H9 (cell line): ENCODE results near the gene AMZ2. TPM values are rescaled to one million over a fixed set of nuclear protein-coding genes. Genes with fewer than 3 reads are reported as not detected.
"Not testable (repeated sequence)": the region's sequence is repeated elsewhere in the genome, so short reads cannot be mapped to it uniquely, and the experiment has no call there.

ENCODE experiments used
- DNase-seq: peaks from one replicate; pipeline ENCODE4 v3.0.0-alpha.2; 2017
- H2AFZ ChIP-seq: one replicate; pipeline ENCODE4 v1.6.1; 2013; ENCODE audit warnings: mild to moderate bottlenecking, low read length, control low read depth, moderate library complexity
- H2AK5ac ChIP-seq: 2 replicates; pipeline ENCODE4 v1.6.1; 2013; ENCODE audit warnings: low read length, control low read depth, mixed read lengths; ENCODE audit not compliant: insufficient read length
- H2BK120ac ChIP-seq: one replicate; pipeline ENCODE4 v1.6.1; 2013; ENCODE audit warnings: low read depth, mild to moderate bottlenecking, low read length, control low read depth, inconsistent platforms; ENCODE audit not compliant: poor library complexity, severe bottlenecking
- H2BK12ac ChIP-seq: 2 replicates; pipeline ENCODE4 v1.6.1; 2013; ENCODE audit warnings: low read length, control low read depth, mixed read lengths, low read depth; ENCODE audit not compliant: insufficient read length
- H2BK15ac ChIP-seq: 2 replicates; pipeline ENCODE4 v1.6.1; 2013; ENCODE audit warnings: low read depth, low read length, control low read depth
- H2BK20ac ChIP-seq: one replicate; pipeline ENCODE4 v1.6.1; 2013; ENCODE audit warnings: low read depth, mild to moderate bottlenecking, low read length, control low read depth, inconsistent platforms; ENCODE audit not compliant: poor library complexity, severe bottlenecking
- H2BK5ac ChIP-seq: 2 replicates; pipeline ENCODE4 v1.6.1; 2013; ENCODE audit warnings: low read length, control low read depth, mixed read lengths; ENCODE audit not compliant: insufficient read length
- H3K14ac ChIP-seq: 2 replicates; pipeline ENCODE4 v1.6.1; 2013; ENCODE audit warnings: low read length, control low read depth; ENCODE audit not compliant: insufficient read depth
- H3K18ac ChIP-seq: 2 replicates; pipeline ENCODE4 v1.6.1; 2013; ENCODE audit warnings: low read depth, mild to moderate bottlenecking, mixed read lengths, low read length, control low read depth; ENCODE audit not compliant: insufficient read length
- H3K23ac ChIP-seq: 2 replicates; pipeline ENCODE4 v1.6.1; 2013; ENCODE audit warnings: low read length, control low read depth, mixed read lengths, low read depth; ENCODE audit not compliant: insufficient read length
- H3K23me2 ChIP-seq: 2 replicates; pipeline ENCODE4 v1.6.1; 2013; ENCODE audit warnings: low read depth, mild to moderate bottlenecking, mixed read lengths, low read length, control low read depth; ENCODE audit not compliant: insufficient read length, poor library complexity, severe bottlenecking
- H3K27ac ChIP-seq: 2 replicates; pipeline ENCODE4 v1.5.1; 2013; ENCODE audit warnings: low read length, control low read depth, mixed read lengths, low read depth; ENCODE audit not compliant: insufficient read length
- H3K27me3 ChIP-seq: 2 replicates; pipeline ENCODE4 v1.6.1; 2013; ENCODE audit warnings: low read length, control low read depth, inconsistent platforms; ENCODE audit not compliant: insufficient read depth
- H3K4ac ChIP-seq: 2 replicates; pipeline ENCODE4 v1.6.1; 2013; ENCODE audit warnings: low read depth, mild to moderate bottlenecking, control low read depth, inconsistent platforms, low read length, moderate library complexity
- H3K4me1 ChIP-seq: 2 replicates; pipeline ENCODE4 v1.6.1; 2013; ENCODE audit warnings: low read length, control low read depth, inconsistent platforms; ENCODE audit not compliant: insufficient read depth
- H3K4me2 ChIP-seq: 2 replicates; pipeline ENCODE4 v1.6.1; 2013; ENCODE audit warnings: low read length, control low read depth, mixed read lengths; ENCODE audit not compliant: insufficient read length, insufficient read depth
- H3K56ac ChIP-seq: 2 replicates; pipeline ENCODE4 v1.6.1; 2013; ENCODE audit warnings: low read depth, mild to moderate bottlenecking, mixed read lengths, low read length, control low read depth; ENCODE audit not compliant: insufficient read length
- H3K79me1 ChIP-seq: 2 replicates; pipeline ENCODE4 v1.6.1; 2013; ENCODE audit warnings: low read depth, mild to moderate bottlenecking, moderate library complexity, low read length, control low read depth, inconsistent platforms; ENCODE audit not compliant: insufficient read depth, poor library complexity, severe bottlenecking
- H3K79me2 ChIP-seq: 2 replicates; pipeline ENCODE4 v1.6.1; 2013; ENCODE audit warnings: low read length, control low read depth, inconsistent platforms; ENCODE audit not compliant: insufficient read depth
- H3K9ac ChIP-seq: 2 replicates; pipeline ENCODE4 v1.6.1; 2013; ENCODE audit warnings: low read length, control low read depth, mixed read lengths; ENCODE audit not compliant: insufficient read length; ENCODE audit errors: extremely low read depth
- H3K9me3 ChIP-seq: one replicate; pipeline ENCODE4 v1.6.1; 2013; ENCODE audit warnings: low read depth, low read length, inconsistent platforms; ENCODE audit not compliant: control insufficient read depth
- H3T11ph ChIP-seq: one replicate; pipeline ENCODE4 v1.6.1; 2013; ENCODE audit warnings: mild to moderate bottlenecking, low read length, control low read depth, inconsistent platforms
- H4K20me1 ChIP-seq: one replicate; pipeline ENCODE4 v1.6.1; 2013; ENCODE audit not compliant: control insufficient read depth, insufficient read length, insufficient read depth
- H4K5ac ChIP-seq: 2 replicates; pipeline ENCODE4 v1.6.1; 2013; ENCODE audit warnings: low read depth, mild to moderate bottlenecking, mixed read lengths, low read length, control low read depth; ENCODE audit not compliant: insufficient read length
- H4K8ac ChIP-seq: replicated peaks from 2 replicates; pipeline ENCODE4 v1.6.1; 2013; ENCODE audit warnings: low read length, control low read depth, mixed read lengths, low read depth; ENCODE audit not compliant: insufficient read length
- H4K91ac ChIP-seq: 2 replicates; pipeline ENCODE4 v1.6.1; 2013; ENCODE audit warnings: low read depth, mild to moderate bottlenecking, moderate library complexity, mixed read lengths, low read length, control low read depth; ENCODE audit not compliant: insufficient read length
- H3K27ac Mint-ChIP-seq, 3 experiments: 2 replicates in 2 of 3; 3 replicates in 1 of 3; pipeline ENCODE4 v1.8.0; 2020 to 2021; ENCODE audit warnings: mixed read lengths in 3 of 3, mild to moderate bottlenecking in 1 of 3, moderate library complexity in 1 of 3
- H3K27me3 Mint-ChIP-seq: 2 replicates; pipeline ENCODE4 v1.8.0; 2021; ENCODE audit warnings: low read depth, mild to moderate bottlenecking, moderate library complexity, mixed read lengths
- H3K36me3 Mint-ChIP-seq, 3 experiments: 2 replicates in 2 of 3; 3 replicates in 1 of 3; pipeline ENCODE4 v1.8.0; 2020 to 2021; ENCODE audit warnings: low read depth in 3 of 3, mixed read lengths in 3 of 3; ENCODE audit not compliant: insufficient read depth in 1 of 3
- H3K4me1 Mint-ChIP-seq, 2 experiments: 2 replicates each; pipeline ENCODE4 v1.8.0; 2020; ENCODE audit warnings: mixed read lengths in 2 of 2
- H3K4me3 Mint-ChIP-seq, 2 experiments: 2 replicates in 1 of 2; 3 replicates in 1 of 2; pipeline ENCODE4 v1.8.0; 2020 to 2021; ENCODE audit warnings: mild to moderate bottlenecking in 2 of 2, mixed read lengths in 2 of 2, moderate library complexity in 1 of 2
- H3K9me3 Mint-ChIP-seq, 2 experiments: 2 replicates in 1 of 2; 3 replicates in 1 of 2; pipeline ENCODE4 v1.8.0; 2020; ENCODE audit warnings: mild to moderate bottlenecking in 2 of 2, mixed read lengths in 2 of 2, moderate library complexity in 1 of 2
- WGBS: extraction: QIAGEN DNeasy Blood & Tissue Kit; methylation state at CpG from one replicate; pipeline ENCODE4 v1.1.7; 2013; ENCODE audit warnings: missing lambda C conversion rate, low lambda C conversion rate, mixed read lengths; ENCODE audit not compliant: insufficient read length; ENCODE audit errors: extremely low coverage; 5-methylcytosine and 5-hydroxymethylcytosine counted together
- total RNA-seq: library from RNA; stranded (reverse); gene quantifications from 2 replicates; pipeline ENCODE4 v1.2.1, GENCODE V29; 2021
- TF ChIP-seq, protein P1 (sequence below): fragments of 200-600 bp; sonication (generic); conservative IDR thresholded peaks from 3 replicates; pipeline ENCODE4 v1.8.0; 2021; ENCODE audit warnings: antibody characterized with exemption, mild to moderate bottlenecking

AMZ2 gene
- total RNA-seq, 1 experiment from 2014 or later, result 82.6 TPM

DNA sequence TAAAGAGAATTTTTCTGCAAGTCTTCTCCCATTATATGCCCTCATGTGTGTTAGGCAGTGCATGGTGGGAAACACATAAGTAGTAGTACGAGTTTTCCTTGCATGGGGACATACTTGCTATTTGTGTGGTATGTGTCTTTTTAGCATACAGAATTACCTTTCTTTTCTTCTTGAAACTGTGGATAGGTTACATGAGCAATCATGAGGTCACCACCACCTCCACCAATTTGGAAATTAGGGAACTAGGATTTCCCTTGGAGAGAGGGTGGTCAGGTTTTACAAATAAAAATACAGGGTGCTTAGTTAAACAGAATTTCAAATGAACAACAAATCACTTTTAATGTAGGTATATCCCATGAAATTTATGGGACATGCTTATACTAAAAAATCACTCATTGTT, 16.3 kb upstream of the AMZ2 start:
- no CpG with 5 or more reads among the region's 1 CpG for WGBS
- no peak overlapping the region for H4K5ac ChIP-seq
- Mint-ChIP-seq H3K4me3 (no peak overlapping the region), H3K36me3 (peaks cover 1 to 4% (median 2%) of the 10 kb centered on the region in 3 experiments; a peak in 4 of 7 replicates), H3K4me1 (peaks cover 0 to 4% of the 10 kb centered on the region in 2 experiments; a peak in 2 of 4 replicates), H3K27ac (no peak overlapping the region), H3K27me3 (no peaks in the 10 kb centered on the region), H3K9me3 (no peaks in the 10 kb centered on the region)
- H3K14ac ChIP-seq, result no peak overlapping the region
- H3K4me1 ChIP-seq, result no peaks in the 10 kb centered on the region
- H2BK20ac ChIP-seq, result no peak overlapping the region
- H4K20me1 ChIP-seq, result no peaks in the 10 kb centered on the region
- no peak overlapping the region for H4K8ac ChIP-seq
- H2AK5ac ChIP-seq, result no peak overlapping the region
- no peak for DNase-seq
- no peak overlapping the region for H2BK15ac ChIP-seq
- H3K9ac ChIP-seq, result no peak overlapping the region
- no peaks in the 10 kb centered on the region for H3K79me1 ChIP-seq
- no peak overlapping the region for H3K27ac ChIP-seq
- H2AFZ ChIP-seq, result no peak overlapping the region
- no peak overlapping the region for H2BK120ac ChIP-seq
- H3K23ac ChIP-seq, result no peak overlapping the region
- TF ChIP-seq, protein P1, sequence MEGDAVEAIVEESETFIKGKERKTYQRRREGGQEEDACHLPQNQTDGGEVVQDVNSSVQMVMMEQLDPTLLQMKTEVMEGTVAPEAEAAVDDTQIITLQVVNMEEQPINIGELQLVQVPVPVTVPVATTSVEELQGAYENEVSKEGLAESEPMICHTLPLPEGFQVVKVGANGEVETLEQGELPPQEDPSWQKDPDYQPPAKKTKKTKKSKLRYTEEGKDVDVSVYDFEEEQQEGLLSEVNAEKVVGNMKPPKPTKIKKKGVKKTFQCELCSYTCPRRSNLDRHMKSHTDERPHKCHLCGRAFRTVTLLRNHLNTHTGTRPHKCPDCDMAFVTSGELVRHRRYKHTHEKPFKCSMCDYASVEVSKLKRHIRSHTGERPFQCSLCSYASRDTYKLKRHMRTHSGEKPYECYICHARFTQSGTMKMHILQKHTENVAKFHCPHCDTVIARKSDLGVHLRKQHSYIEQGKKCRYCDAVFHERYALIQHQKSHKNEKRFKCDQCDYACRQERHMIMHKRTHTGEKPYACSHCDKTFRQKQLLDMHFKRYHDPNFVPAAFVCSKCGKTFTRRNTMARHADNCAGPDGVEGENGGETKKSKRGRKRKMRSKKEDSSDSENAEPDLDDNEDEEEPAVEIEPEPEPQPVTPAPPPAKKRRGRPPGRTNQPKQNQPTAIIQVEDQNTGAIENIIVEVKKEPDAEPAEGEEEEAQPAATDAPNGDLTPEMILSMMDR, result no peak
- H3K9me3 ChIP-seq, result no peaks in the 10 kb centered on the region
- H3K18ac ChIP-seq, result no peak overlapping the region
- no peak overlapping the region for H3K56ac ChIP-seq
- H3K27me3 ChIP-seq, result no peaks in the 10 kb centered on the region
- H4K91ac ChIP-seq, result no peak overlapping the region
- H3T11ph ChIP-seq, result no peak overlapping the region
- H3K4ac ChIP-seq, result no peak overlapping the region
- no peak overlapping the region for H2BK5ac ChIP-seq
- H2BK12ac ChIP-seq, result no peak overlapping the region
- H3K79me2 ChIP-seq, result no peaks in the 10 kb centered on the region
- no peaks in the 10 kb centered on the region for H3K23me2 ChIP-seq
- H3K4me2 ChIP-seq, result no peak overlapping the region

DNA sequence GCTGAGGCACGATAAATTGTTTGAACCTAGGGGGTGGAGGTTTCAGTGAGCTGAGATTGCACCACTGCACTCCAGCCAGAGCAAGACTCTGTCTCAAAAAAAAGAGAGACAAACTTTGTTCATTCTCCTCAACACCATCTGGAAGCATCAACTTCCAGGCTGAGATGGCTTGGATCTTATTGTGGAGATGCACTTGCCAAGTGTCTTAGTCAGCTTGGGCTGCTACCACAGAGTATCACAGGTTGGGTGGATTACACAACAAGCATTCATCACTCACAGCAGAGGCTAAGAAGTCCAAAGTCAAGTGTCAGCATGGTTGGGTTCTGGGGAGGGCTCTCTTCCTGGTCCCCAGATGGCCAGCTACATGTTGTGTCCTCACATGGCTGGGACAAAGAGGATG, 15.1 kb upstream of the AMZ2 start:
- not testable (repeated sequence) for H3K23ac ChIP-seq, H3K56ac ChIP-seq, H2BK15ac ChIP-seq

More for the DNA sequence above, 15.1 kb upstream of the AMZ2 start:
- H3K4me2 ChIP-seq, H3K9ac ChIP-seq, DNase-seq, H3K4ac ChIP-seq, H3K4me1 ChIP-seq, H2BK20ac ChIP-seq, H3K14ac ChIP-seq, H3K27me3 Mint-ChIP-seq, H3K27ac Mint-ChIP-seq, H2BK5ac ChIP-seq, H4K20me1 ChIP-seq, H3K79me2 ChIP-seq, H3K4me3 Mint-ChIP-seq, H3K27ac ChIP-seq, H3K23me2 ChIP-seq, H2BK120ac ChIP-seq, H3K4me1 Mint-ChIP-seq, H3K9me3 Mint-ChIP-seq, H3K36me3 Mint-ChIP-seq, H2AFZ ChIP-seq, H4K5ac ChIP-seq, H3K18ac ChIP-seq, H2AK5ac ChIP-seq, H4K8ac ChIP-seq, H3K79me1 ChIP-seq, H2BK12ac ChIP-seq, H3K27me3 ChIP-seq, H3K9me3 ChIP-seq, H3T11ph ChIP-seq, H4K91ac ChIP-seq: not testable (repeated sequence)
- WGBS, result no CpG with 5 or more reads among the region's 1 CpG
